DND-41 (cell line): ENCODE results near the gene ZNF322.

Experiments used
- CTCF ChIP-seq: IDR thresholded peaks from 2 replicates; pipeline ENCODE4 v1.5.1; 2012; ENCODE audit warnings: borderline replicate concordance, low read length, moderate library complexity, mild to moderate bottlenecking; ENCODE audit not compliant: poor library complexity, severe bottlenecking; ENCODE audit errors: extremely low read depth
- EZH2 ChIP-seq: IDR thresholded peaks from 3 replicates; pipeline ENCODE4 v1.6.1; 2012; ENCODE audit warnings: borderline replicate concordance, low read depth, mild to moderate bottlenecking, moderate library complexity, low read length, inconsistent platforms; ENCODE audit not compliant: severe bottlenecking

DNA sequence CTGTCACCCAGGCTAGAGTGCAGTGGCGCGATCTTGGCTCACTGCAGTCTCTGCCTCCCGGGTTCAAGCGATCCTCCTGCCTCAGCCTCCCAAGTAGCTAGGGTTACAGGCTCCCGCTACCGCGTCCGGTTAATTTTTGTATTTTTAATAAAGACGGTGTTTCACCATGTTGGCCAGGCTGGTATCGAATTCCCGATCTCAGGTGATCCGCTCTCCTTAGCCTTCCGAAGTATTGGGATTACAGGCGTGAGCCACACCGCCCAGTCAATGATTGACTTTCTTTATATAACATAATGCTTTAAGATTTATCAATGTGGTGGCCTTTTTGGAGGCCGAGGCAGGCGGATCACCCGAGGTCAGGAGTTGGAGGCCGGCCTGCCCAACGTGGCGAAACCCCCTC, 70.6 kb downstream of the ZNF322 start:
- TF ChIP-seq CTCF (no peak), EZH2 (no peak)
